ENCODE measurements around the gene N4BP2. TPM values are rescaled to one million over a fixed set of nuclear protein-coding genes. Genes with fewer than 3 reads are reported as not detected.

Gene N4BP2
- total and polyA plus RNA-seq, 4 donors: 1.8 to 33.6 (median 5.9) TPM

GRCh38 chr4:40066651-40067050 lies 10.0 kb downstream of the N4BP2 start:
- no peak overlapping the region for H3K4me3 ChIP-seq
- H3K4me1 ChIP-seq (ENCODE audit: control insufficient read depth in 5 of 5, insufficient read depth in 5 of 5, low read length in 5 of 5): no peaks in the 10 kb centered on the region
- WGBS, 2 donors: 89 to 90% methylated on average over 3 of the region's 3 CpGs
- no peaks in the 10 kb centered on the region for H3K9me3 ChIP-seq (ENCODE audit: control insufficient read depth in 4 of 4, insufficient read depth in 3 of 4, low read length in 3 of 4)
- DNase-seq (no peak), ATAC-seq (ENCODE audit: insufficient read depth, low FRiP score) (no peak)
- no peak overlapping the region for H3K27ac ChIP-seq (ENCODE audit: low read depth in 1 of 2, low read length in 1 of 2)
- H3K36me3 ChIP-seq (ENCODE audit: control insufficient read depth in 4 of 4, insufficient read depth in 4 of 4, low read length in 4 of 4): peaks cover 0 to 5% (median under 1%) of the 10 kb centered on the region in 4 donors
- H3K9ac ChIP-seq (ENCODE audit: insufficient read depth in 1 of 2, low read length in 2 of 2): no peak overlapping the region
- no peak for TF ChIP-seq CTCF (IDR thresholded peaks at IDR 0.05; ENCODE audit: control extremely low read depth, extremely low read depth)
- H3K27me3 ChIP-seq (ENCODE audit: control insufficient read depth in 3 of 3, insufficient read depth in 3 of 3, low read length in 2 of 3): no peaks in the 10 kb centered on the region

GRCh38 chr4:40070387-40070786 lies 13.7 kb downstream of the N4BP2 start:
- ATAC-seq (ENCODE audit: insufficient read depth, low FRiP score) (no peak), DNase-seq (no peak)
- no peak overlapping the region for H3K27ac ChIP-seq (ENCODE audit: low read depth in 1 of 2, low read length in 1 of 2)
- no peaks in the 10 kb centered on the region for H3K27me3 ChIP-seq (ENCODE audit: control insufficient read depth in 3 of 3, insufficient read depth in 3 of 3, low read length in 2 of 3)
- no peaks in the 10 kb centered on the region for H3K9me3 ChIP-seq (ENCODE audit: control insufficient read depth in 4 of 4, insufficient read depth in 3 of 4, low read length in 3 of 4)
- H3K36me3 ChIP-seq (ENCODE audit: control insufficient read depth in 4 of 4, insufficient read depth in 4 of 4, low read length in 4 of 4): peaks cover 3 to 9% (median 6%) of the 10 kb centered on the region in 4 donors
- H3K4me3 ChIP-seq: no peak overlapping the region
- H3K9ac ChIP-seq (ENCODE audit: insufficient read depth in 1 of 2, low read length in 2 of 2): no peak overlapping the region
- H3K4me1 ChIP-seq (ENCODE audit: control insufficient read depth in 5 of 5, insufficient read depth in 5 of 5, low read length in 5 of 5): no peaks in the 10 kb centered on the region
- no peak for TF ChIP-seq CTCF (IDR thresholded peaks at IDR 0.05; ENCODE audit: control extremely low read depth, extremely low read depth)
- 95 to 97% methylated on average over 1 of the region's 1 CpG for WGBS, 2 donors

- WGBS, 2 donors: 96 to 98% methylated on average over 8 of the region's 8 CpGs
These were observed 29.8 kb downstream of the N4BP2 start for GRCh38 chr4:40086421-40086820.

More at GRCh38 chr4:40086421-40086820, 29.8 kb downstream of the N4BP2 start:
- Histone ChIP-seq H3K36me3 (ENCODE audit: control insufficient read depth in 4 of 4, insufficient read depth in 4 of 4, low read length in 4 of 4) (peaks cover 0 to 4% (median 1%) of the 10 kb centered on the region in 4 donors), H3K27me3 (ENCODE audit: control insufficient read depth in 3 of 3, insufficient read depth in 3 of 3, low read length in 2 of 3) (no peaks in the 10 kb centered on the region), H3K4me3 (no peak overlapping the region), H3K27ac (ENCODE audit: low read depth in 1 of 2, low read length in 1 of 2) (no peak overlapping the region), H3K9ac (ENCODE audit: insufficient read depth in 1 of 2, low read length in 2 of 2) (no peak overlapping the region), H3K4me1 (ENCODE audit: control insufficient read depth in 5 of 5, insufficient read depth in 5 of 5, low read length in 5 of 5) (no peaks in the 10 kb centered on the region), H3K9me3 (ENCODE audit: control insufficient read depth in 4 of 4, insufficient read depth in 3 of 4, low read length in 3 of 4) (no peaks in the 10 kb centered on the region)
- no peak for TF ChIP-seq CTCF (IDR thresholded peaks at IDR 0.05; ENCODE audit: control extremely low read depth, extremely low read depth)
- ATAC-seq (ENCODE audit: insufficient read depth, low FRiP score) (no peak), DNase-seq (no peak)

All from lung (tissue), 12 donors.